ENCODE data around the gene MYOT. TPM values are rescaled to one million over a fixed set of nuclear protein-coding genes. Genes with fewer than 3 reads are reported as not detected.

Gene MYOT
- total RNA-seq, 1 experiment from 2014 or later = not detected

DNA sequence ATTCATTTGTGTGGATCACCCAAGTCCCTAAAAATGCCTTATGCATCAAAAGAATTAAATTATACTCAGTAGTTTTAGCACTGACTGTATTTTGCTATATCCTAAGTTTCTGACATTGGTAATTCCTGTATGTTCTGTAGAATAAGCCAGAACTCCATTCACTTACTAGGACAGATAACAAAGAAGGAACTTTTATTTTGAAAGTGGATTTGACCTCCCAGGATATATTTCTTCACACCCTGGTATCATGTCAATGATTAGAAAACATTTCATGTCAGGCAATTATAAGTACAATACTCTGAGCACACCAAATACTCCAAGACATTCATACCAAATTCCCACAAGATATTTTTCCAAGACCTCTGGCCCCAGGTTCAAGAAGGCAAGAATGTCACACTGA is 28.7 kb upstream of the MYOT start:
- no peaks in the 10 kb centered on the region for H3K36me3 Mint-ChIP-seq (ENCODE audit: insufficient read depth, unreplicated experiment)
- intact Hi-C loops (cut with micrococcal nuclease; ENCODE audit: unreplicated experiment) = no loop called here
- CTCF ChIA-PET = no interaction called here
- H3K9me3 Mint-ChIP-seq (ENCODE audit: low read depth, unreplicated experiment) = no peaks in the 10 kb centered on the region
- no peak overlapping the region for H3K27ac Mint-ChIP-seq (ENCODE audit: unreplicated experiment)
- no peak overlapping the region for H3K4me3 Mint-ChIP-seq (ENCODE audit: low read depth, unreplicated experiment)
- DNase-seq = no peak
- TF ChIP-seq CTCF (IDR thresholded peaks at IDR 0.05; ENCODE audit: unreplicated experiment) = no peak
- H3K27me3 Mint-ChIP-seq (ENCODE audit: unreplicated experiment) = no peaks in the 10 kb centered on the region
- BruUV-seq (replicated peaks) = no TSS peak
- peaks cover 44% of the 10 kb centered on the region for H3K4me1 Mint-ChIP-seq (ENCODE audit: low read depth, unreplicated experiment)

DNA sequence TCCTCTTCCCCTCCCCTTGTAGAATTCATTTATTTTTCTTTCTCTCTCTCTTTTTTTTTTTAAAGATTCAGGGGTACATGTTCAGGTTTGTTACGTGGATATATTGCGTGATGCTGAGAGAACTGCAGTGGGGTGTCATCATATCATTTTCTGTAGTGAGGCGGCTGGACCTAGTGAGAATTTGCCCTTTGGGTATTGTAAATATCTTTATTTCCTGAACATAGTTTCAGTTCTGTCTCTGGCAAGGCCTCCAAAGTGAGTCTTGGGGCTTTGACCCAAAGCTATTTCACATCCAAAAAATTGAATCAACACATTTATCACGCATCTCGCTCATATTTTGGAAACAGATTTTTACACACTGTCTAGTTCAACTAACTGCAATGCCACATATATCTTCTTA is 25.4 kb upstream of the MYOT start:
- Mint-ChIP-seq H3K27ac (ENCODE audit: unreplicated experiment) (no peak overlapping the region), H3K9me3 (ENCODE audit: low read depth, unreplicated experiment) (no peaks in the 10 kb centered on the region), H3K36me3 (ENCODE audit: insufficient read depth, unreplicated experiment) (no peaks in the 10 kb centered on the region), H3K4me1 (ENCODE audit: low read depth, unreplicated experiment) (peaks cover 23% of the 10 kb centered on the region), H3K4me3 (ENCODE audit: low read depth, unreplicated experiment) (no peak overlapping the region), H3K27me3 (ENCODE audit: unreplicated experiment) (no peaks in the 10 kb centered on the region)
- CTCF ChIA-PET = no interaction called here
- no TSS peak for BruUV-seq (replicated peaks)
- no peak for DNase-seq
- TF ChIP-seq CTCF (IDR thresholded peaks at IDR 0.05; ENCODE audit: unreplicated experiment) = no peak
- intact Hi-C loops (cut with micrococcal nuclease; ENCODE audit: unreplicated experiment) = no loop called here

DNA sequence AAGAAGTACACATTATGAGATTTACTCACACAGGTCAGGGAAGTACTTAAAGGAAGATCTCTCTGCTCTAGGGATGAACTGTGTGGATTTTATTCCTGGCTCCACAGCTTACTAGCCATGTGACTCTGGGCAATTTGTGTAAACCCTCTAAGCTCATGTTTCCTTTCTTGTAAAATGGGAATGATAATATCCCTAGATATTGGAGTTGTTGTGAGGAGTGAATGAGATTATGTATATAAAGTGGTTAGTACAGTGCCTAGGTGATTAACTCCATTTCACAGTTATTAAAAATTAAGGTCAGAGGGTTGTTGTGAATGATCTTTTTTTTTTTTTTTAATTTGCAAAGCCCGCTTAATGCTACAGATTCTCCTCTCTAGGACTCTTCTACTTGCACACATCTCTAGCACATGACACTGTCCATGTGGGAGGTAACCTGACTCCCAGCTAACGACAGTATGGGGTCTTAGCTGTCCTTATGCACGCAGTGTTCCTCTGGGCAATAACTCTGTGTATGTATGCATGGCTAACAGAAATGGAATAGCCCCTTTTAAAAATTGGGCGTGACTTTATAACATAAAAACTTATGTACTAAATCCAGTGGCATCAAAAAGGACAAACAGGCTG is 23.9 kb upstream of the MYOT start:
- no peak overlapping the region for H3K27ac Mint-ChIP-seq (ENCODE audit: unreplicated experiment)

GRCh38 chr5:137845472-137845871 is 22.2 kb upstream of the MYOT start:
- Mint-ChIP-seq H3K4me3 (ENCODE audit: low read depth, unreplicated experiment) (no peak overlapping the region), H3K36me3 (ENCODE audit: insufficient read depth, unreplicated experiment) (no peaks in the 10 kb centered on the region), H3K27ac (ENCODE audit: unreplicated experiment) (no peak overlapping the region), H3K27me3 (ENCODE audit: unreplicated experiment) (no peaks in the 10 kb centered on the region), H3K9me3 (ENCODE audit: low read depth, unreplicated experiment) (no peaks in the 10 kb centered on the region), H3K4me1 (ENCODE audit: low read depth, unreplicated experiment) (no peaks in the 10 kb centered on the region)
- no peak for DNase-seq
- no TSS peak for BruUV-seq (replicated peaks)
- CTCF ChIA-PET = interaction anchor here (0.7 kb wide), 1 partner anchor 29 kb away, joined by 3 read pairs; no protein-coding TSS in a partner anchor
- intact Hi-C loops (cut with micrococcal nuclease; ENCODE audit: unreplicated experiment) = no loop called here
- no peak for TF ChIP-seq CTCF (IDR thresholded peaks at IDR 0.05; ENCODE audit: unreplicated experiment)

More for the DNA sequence above, 23.9 kb upstream of the MYOT start:
- no peak overlapping the region for H3K4me3 Mint-ChIP-seq (ENCODE audit: low read depth, unreplicated experiment)
- no TSS peak for BruUV-seq (replicated peaks)
- no peaks in the 10 kb centered on the region for H3K9me3 Mint-ChIP-seq (ENCODE audit: low read depth, unreplicated experiment)
- H3K4me1 Mint-ChIP-seq (ENCODE audit: low read depth, unreplicated experiment) = peaks cover 12% of the 10 kb centered on the region
- CTCF ChIA-PET = no interaction called here
- TF ChIP-seq CTCF (IDR thresholded peaks at IDR 0.05; ENCODE audit: unreplicated experiment) = no peak
- no peaks in the 10 kb centered on the region for H3K36me3 Mint-ChIP-seq (ENCODE audit: insufficient read depth, unreplicated experiment)
- DNase-seq = no peak
- intact Hi-C loops (cut with micrococcal nuclease; ENCODE audit: unreplicated experiment) = no loop called here
- H3K27me3 Mint-ChIP-seq (ENCODE audit: unreplicated experiment) = no peaks in the 10 kb centered on the region
